HFFc6 (cell line): Measurements from ENCODE around the gene SOX5. TPM values are rescaled to one million over a fixed set of nuclear protein-coding genes. Genes with fewer than 3 reads are reported as not detected.
"Not testable (repeated sequence)": the region's sequence is repeated elsewhere in the genome, so short reads cannot be mapped to it uniquely, and the experiment has no call there.

Source experiments
- DNase-seq: peaks from one replicate; pipeline ENCODE4 v3.0.0-alpha.2; 2018
- H3K27ac Mint-ChIP-seq: 2 replicates; pipeline ENCODE4 v1.8.0; 2020; ENCODE audit warnings: mild to moderate bottlenecking, mixed read lengths
- H3K27me3 Mint-ChIP-seq: 2 replicates; pipeline ENCODE4 v1.8.0; 2021; ENCODE audit warnings: mild to moderate bottlenecking, moderate library complexity, mixed read lengths; ENCODE audit not compliant: insufficient read depth
- H3K36me3 Mint-ChIP-seq: 2 replicates; pipeline ENCODE4 v1.8.0; 2021; ENCODE audit warnings: low read depth, mixed read lengths
- H3K4me1 Mint-ChIP-seq: 2 replicates; pipeline ENCODE4 v1.8.0; 2020; ENCODE audit warnings: low read depth, mixed read lengths
- H3K4me3 Mint-ChIP-seq: 2 replicates; pipeline ENCODE4 v1.8.0; 2020; ENCODE audit warnings: mild to moderate bottlenecking, moderate library complexity, mixed read lengths
- H3K9me3 Mint-ChIP-seq: 2 replicates; pipeline ENCODE4 v1.8.0; 2020; ENCODE audit warnings: mild to moderate bottlenecking, mixed read lengths
- CTCF ChIP-seq: fragments of 200-600 bp; sonication (generic); IDR thresholded peaks from 2 replicates; pipeline ENCODE4 v1.5.0; 2021; ENCODE audit warnings: antibody characterized with exemption, mild to moderate bottlenecking
- total RNA-seq, 6 experiments: library from RNA; stranded (reverse); fragmentation: NEBNext Ultra II Directional; extraction: Animal tissue kit (Norgen Biotek cat#: 25700); gene quantifications; 2 replicates in 1 of 6; 3 replicates in 5 of 6; pipeline ENCODE4 v1.2.3, GENCODE V29; 2021

Gene SOX5
- total RNA-seq, 6 experiments from 2014 or later, result not detected

GRCh38 chr12:23729359-23729758 lies 220.1 kb downstream of the SOX5 start:
- Mint-ChIP-seq H3K4me1 (no peaks in the 10 kb centered on the region), H3K9me3 (peaks cover 35% of the 10 kb centered on the region), H3K27me3 (no peaks in the 10 kb centered on the region; the same call in 1 of the 2 replicates), H3K36me3 (no peaks in the 10 kb centered on the region), H3K4me3 (no peak overlapping the region), H3K27ac (no peak overlapping the region)
- TF ChIP-seq CTCF, result no peak
- no peak for DNase-seq

- no peak for TF ChIP-seq CTCF
- Mint-ChIP-seq H3K27me3 (no peaks in the 10 kb centered on the region; the same call in 1 of the 2 replicates), H3K36me3 (no peaks in the 10 kb centered on the region), H3K27ac (no peak overlapping the region), H3K4me1 (no peaks in the 10 kb centered on the region), H3K4me3 (no peak overlapping the region), H3K9me3 (peaks cover 37% of the 10 kb centered on the region)
- no peak for DNase-seq
These were observed 222.8 kb downstream of the SOX5 start for GRCh38 chr12:23726646-23727045.

- no peak for DNase-seq
- Mint-ChIP-seq H3K4me3 (no peak overlapping the region), H3K4me1 (no peaks in the 10 kb centered on the region), H3K27ac (no peak overlapping the region), H3K36me3 (no peaks in the 10 kb centered on the region), H3K27me3 (no peaks in the 10 kb centered on the region), H3K9me3 (peaks cover 33% of the 10 kb centered on the region)
- no peak for TF ChIP-seq CTCF
These were observed 226.8 kb downstream of the SOX5 start for GRCh38 chr12:23722655-23723054.

- H3K27me3 Mint-ChIP-seq, result no peaks in the 10 kb centered on the region
- no peak for TF ChIP-seq CTCF
- H3K36me3 Mint-ChIP-seq, result no peaks in the 10 kb centered on the region
- no peaks in the 10 kb centered on the region for H3K4me1 Mint-ChIP-seq
- no peak overlapping the region for H3K27ac Mint-ChIP-seq
- H3K9me3 Mint-ChIP-seq, result peaks cover 40% of the 10 kb centered on the region
- H3K4me3 Mint-ChIP-seq, result no peak overlapping the region
- DNase-seq, result no peak
These were observed 228.2 kb downstream of the SOX5 start for GRCh38 chr12:23721268-23721667.

- H3K27ac Mint-ChIP-seq, result no peak overlapping the region
- peaks cover 28% of the 10 kb centered on the region for H3K9me3 Mint-ChIP-seq
- no peak for DNase-seq
- TF ChIP-seq CTCF, result no peak
- no peaks in the 10 kb centered on the region for H3K36me3 Mint-ChIP-seq
- no peaks in the 10 kb centered on the region for H3K4me1 Mint-ChIP-seq
- H3K27me3 Mint-ChIP-seq, result no peaks in the 10 kb centered on the region
- no peak overlapping the region for H3K4me3 Mint-ChIP-seq
These were observed 230.0 kb downstream of the SOX5 start for GRCh38 chr12:23719493-23719892.

GRCh38 chr12:23710361-23710760 lies 239.1 kb downstream of the SOX5 start:
- peaks cover 18% of the 10 kb centered on the region for H3K9me3 Mint-ChIP-seq
- H3K27me3 Mint-ChIP-seq, H3K4me3 Mint-ChIP-seq, DNase-seq, H3K27ac Mint-ChIP-seq, H3K4me1 Mint-ChIP-seq, H3K36me3 Mint-ChIP-seq: not testable (repeated sequence)
